Activated naive CD8-positive, alpha-beta T cell (primary cell): ENCODE data around the gene PLPPR5.
"Not testable (repeated sequence)": the region's sequence is repeated elsewhere in the genome, so short reads cannot be mapped to it uniquely, and the experiment has no call there.

ENCODE experiments used
- H3K27ac Mint-ChIP-seq: one replicate; pipeline ENCODE4 v1.8.0; 2021; ENCODE audit warnings: mixed read lengths
- H3K27me3 Mint-ChIP-seq: one replicate; pipeline ENCODE4 v1.8.0; 2021; ENCODE audit warnings: mixed read lengths
- H3K36me3 Mint-ChIP-seq: one replicate; pipeline ENCODE4 v1.8.0; 2021; ENCODE audit warnings: mixed read lengths
- H3K4me1 Mint-ChIP-seq: one replicate; pipeline ENCODE4 v1.8.0; 2021; ENCODE audit warnings: low read depth, mixed read lengths
- H3K4me3 Mint-ChIP-seq: one replicate; pipeline ENCODE4 v1.8.0; 2021; ENCODE audit warnings: mild to moderate bottlenecking, mixed read lengths
- H3K9me3 Mint-ChIP-seq: one replicate; pipeline ENCODE4 v1.8.0; 2021; ENCODE audit warnings: low read depth, mixed read lengths

The PLPPR5 gene, protein sequence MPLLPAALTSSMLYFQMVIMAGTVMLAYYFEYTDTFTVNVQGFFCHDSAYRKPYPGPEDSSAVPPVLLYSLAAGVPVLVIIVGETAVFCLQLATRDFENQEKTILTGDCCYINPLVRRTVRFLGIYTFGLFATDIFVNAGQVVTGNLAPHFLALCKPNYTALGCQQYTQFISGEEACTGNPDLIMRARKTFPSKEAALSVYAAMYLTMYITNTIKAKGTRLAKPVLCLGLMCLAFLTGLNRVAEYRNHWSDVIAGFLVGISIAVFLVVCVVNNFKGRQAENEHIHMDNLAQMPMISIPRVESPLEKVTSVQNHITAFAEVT

DNA sequence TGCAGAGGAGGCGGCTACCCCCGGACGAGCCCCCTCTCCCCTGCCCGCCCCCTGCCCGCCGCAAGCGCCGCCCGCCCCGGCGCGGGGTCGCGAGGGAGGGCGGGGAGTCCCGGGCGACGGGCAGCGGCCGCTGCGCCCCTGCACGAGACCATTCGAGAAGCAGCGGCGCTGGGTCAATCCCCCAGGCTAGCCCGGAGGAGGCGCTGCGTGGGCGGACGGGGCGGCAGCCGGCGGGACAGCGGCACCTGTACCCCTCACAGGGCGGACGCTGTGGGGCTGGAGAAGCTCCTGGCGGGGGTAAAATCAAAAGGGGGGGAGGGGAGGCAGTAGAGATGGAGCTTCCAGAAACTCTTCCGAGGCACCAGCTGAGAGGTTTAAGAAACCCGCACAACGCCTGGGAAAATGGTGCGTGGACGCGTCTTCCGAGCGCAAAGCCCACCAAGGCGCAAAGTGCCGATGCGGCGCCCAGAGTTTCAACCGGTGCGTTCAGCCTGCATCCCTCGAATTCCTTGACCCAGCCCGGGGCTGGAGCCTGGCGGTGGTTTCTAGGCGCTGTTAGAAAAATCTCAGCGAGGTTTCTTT lies at the start of gene PLPPR5:
PLPPR5 (minus strand) TSS at position 1 of the 582 bp plus-strand sequence. CDS start 190 bp downstream, outside the sequence.
- Mint-ChIP-seq H3K27me3 (peaks cover 35% of the 10 kb centered on the region), H3K36me3 (no peaks in the 10 kb centered on the region), H3K4me3 (peak within 1 kb of the TSS; percentile 79)

DNA sequence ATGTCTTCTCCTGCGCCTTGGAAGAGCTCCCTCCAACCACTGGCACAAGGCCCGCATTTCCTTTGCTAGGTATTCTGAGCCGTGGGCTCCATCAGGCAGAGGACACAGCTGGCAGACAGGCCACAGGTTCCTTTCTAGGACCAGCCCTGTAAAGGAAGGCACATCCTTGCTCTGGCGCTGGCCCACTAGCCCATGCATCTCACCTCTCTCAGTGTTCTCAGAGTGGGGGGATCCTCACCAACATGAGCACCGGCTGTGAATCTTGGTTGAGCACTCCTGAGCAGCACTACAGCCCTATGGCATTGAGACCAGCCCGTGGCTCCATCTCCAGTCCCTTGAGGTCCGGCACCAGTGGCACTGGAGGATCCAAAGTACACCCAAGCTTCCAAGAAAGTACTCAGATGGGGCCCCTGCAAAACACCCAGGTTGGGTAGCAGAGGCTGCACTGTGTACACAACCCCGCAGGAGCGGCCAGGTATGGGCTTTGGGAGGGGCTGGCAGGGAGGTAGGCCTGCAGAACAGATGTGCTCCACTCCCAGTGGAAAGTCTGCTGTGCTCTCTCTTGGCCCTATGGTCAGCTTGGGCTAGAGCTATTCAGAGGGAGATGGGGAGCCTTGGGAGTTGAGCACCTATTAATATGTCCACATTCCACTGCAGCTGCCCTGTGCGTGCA lies 47.1 kb upstream of the PLPPR5 start:
- Mint-ChIP-seq H3K9me3 (no peaks in the 10 kb centered on the region), H3K36me3 (no peaks in the 10 kb centered on the region), H3K4me3 (no peak overlapping the region), H3K27ac (no peak overlapping the region), H3K27me3 (peaks cover 3% of the 10 kb centered on the region), H3K4me1 (no peaks in the 10 kb centered on the region)

More for the DNA sequence above, at the start of gene PLPPR5:
- Mint-ChIP-seq H3K9me3 (no peaks in the 10 kb centered on the region), H3K4me1 (peaks cover 3% of the 10 kb centered on the region), H3K27ac (no peak within 1 kb of the TSS)

DNA sequence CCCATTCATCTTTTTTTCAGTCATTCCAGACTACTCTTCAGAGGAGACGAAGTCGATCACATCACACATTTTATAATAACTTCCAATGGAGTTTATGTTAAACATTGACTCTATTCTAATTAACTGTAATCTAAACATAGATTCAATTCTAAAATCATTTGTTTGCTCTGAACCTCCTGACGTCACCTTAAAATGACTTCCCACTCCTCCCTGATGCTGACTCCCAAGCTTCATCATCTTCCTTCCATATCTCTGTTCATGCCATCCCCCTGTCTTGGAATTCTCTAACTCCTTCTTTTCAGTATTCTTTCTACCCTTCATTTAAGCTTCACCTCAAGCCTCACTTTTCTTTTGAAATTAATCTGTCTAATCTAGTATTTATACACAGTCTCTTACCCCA lies 45.1 kb upstream of the PLPPR5 start:
- Mint-ChIP-seq H3K9me3 (no peaks in the 10 kb centered on the region), H3K27ac (no peak overlapping the region), H3K27me3 (peaks cover 3% of the 10 kb centered on the region), H3K36me3 (no peaks in the 10 kb centered on the region), H3K4me1 (no peaks in the 10 kb centered on the region), H3K4me3 (no peak overlapping the region)

DNA sequence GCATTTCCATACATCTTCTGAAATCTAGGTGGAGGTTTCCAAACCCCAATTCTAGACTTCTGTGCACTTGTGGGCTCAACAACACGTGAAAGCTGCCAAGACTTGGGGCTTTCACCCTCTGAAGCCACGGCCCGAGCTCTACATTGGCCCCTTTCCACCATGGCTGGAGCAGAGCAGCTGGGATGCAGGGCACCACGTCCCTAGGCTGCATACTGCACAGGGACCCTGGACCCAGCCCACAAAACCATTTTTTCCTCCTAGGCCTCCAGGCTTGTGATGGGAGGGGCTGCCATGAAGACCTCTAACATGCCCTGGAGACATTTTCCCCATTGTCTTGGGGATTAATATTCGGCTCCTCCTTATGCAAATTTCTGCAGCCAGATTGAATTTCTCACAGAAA lies 32.1 kb upstream of the PLPPR5 start:
- H3K4me1 Mint-ChIP-seq, H3K27ac Mint-ChIP-seq, H3K4me3 Mint-ChIP-seq, H3K27me3 Mint-ChIP-seq: not testable (repeated sequence)
- H3K9me3 Mint-ChIP-seq = peaks cover 49% of the 10 kb centered on the region
- H3K36me3 Mint-ChIP-seq = peaks cover 34% of the 10 kb centered on the region

DNA sequence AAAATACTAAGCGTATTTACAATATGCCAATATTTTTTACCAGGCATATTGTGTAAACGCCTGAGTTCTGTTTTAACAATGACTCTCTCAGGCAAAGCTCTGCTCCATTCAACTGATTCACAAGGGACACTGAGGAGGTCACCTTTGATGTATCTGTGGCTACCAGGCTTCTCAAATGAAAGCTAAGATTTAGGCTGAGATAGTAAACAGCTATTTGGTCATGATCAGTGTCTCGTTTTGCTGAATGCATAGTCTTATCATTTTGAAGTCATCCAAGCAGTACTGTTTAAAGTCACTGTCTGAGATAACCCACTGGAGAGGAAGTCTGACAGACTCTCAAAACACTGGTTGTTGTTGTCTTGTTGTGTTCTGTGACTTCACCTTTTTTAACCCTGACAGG lies 13.7 kb upstream of the PLPPR5 start:
- Mint-ChIP-seq H3K4me3 (no peak overlapping the region), H3K4me1 (no peaks in the 10 kb centered on the region), H3K27me3 (peaks cover 2% of the 10 kb centered on the region), H3K9me3 (no peaks in the 10 kb centered on the region), H3K36me3 (no peaks in the 10 kb centered on the region), H3K27ac (no peak overlapping the region)

DNA sequence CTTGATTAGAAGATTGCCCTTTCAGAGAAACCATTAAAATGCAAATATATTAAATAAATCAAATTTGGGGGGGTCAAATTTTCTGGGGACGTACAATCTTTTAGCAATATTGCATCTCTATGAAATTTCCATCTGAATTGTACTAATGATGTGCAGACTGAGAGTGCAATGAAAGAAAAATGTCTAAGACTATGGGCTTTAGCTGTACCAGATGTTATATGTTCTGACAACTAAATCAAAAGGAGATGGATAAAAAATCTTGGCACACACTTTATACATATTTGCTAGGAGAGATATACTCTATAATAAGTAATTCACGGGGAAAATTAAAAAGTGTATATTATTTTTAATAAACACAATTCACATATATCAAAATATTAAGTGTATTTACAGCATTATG lies 13.0 kb upstream of the PLPPR5 start:
- no peaks in the 10 kb centered on the region for H3K9me3 Mint-ChIP-seq
- H3K27ac Mint-ChIP-seq = no peak overlapping the region
- H3K4me1 Mint-ChIP-seq = no peaks in the 10 kb centered on the region
- H3K27me3 Mint-ChIP-seq = peaks cover 2% of the 10 kb centered on the region
- no peak overlapping the region for H3K4me3 Mint-ChIP-seq
- no peaks in the 10 kb centered on the region for H3K36me3 Mint-ChIP-seq

DNA sequence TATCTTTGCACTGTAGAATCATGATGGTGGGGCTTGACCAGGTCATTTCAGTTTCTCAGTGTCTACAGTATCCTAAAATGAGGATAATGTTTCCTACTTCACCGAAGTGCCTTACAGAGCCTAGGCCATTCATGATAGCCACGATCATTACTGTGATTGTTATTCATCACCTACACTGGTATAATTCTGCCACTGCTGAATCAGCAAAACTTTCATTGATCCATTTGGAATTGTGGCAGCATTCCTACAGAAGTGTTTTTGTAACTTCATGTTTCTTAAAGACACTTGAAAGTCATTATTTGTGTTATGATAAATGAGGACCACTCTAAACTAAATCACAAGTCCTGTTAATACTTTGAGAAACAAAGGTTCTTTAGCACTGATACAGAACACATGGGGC lies 6.0 kb upstream of the PLPPR5 start:
- no peak overlapping the region for H3K27ac Mint-ChIP-seq
- no peak overlapping the region for H3K4me3 Mint-ChIP-seq
- H3K27me3 Mint-ChIP-seq = peaks cover 20% of the 10 kb centered on the region
- no peaks in the 10 kb centered on the region for H3K4me1 Mint-ChIP-seq
- no peaks in the 10 kb centered on the region for H3K9me3 Mint-ChIP-seq
- H3K36me3 Mint-ChIP-seq = no peaks in the 10 kb centered on the region

DNA sequence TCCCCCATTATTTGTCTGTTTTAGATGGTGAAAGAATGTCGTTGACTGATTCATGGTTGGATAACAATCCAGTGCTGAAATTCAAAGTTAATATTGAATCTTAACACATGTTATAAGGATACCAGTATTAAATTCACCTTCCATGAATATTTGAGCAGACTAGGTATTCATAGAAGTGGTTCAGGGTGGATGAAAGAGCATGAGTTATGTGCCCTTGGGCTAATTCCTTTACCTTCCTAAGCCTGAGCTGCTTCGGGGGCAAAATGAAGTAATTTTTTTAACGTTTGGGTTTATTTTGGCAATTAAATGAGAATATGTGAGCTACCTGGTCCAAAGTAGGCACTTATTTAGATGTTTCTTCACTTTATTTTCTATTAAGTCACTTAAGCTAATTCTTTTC lies 2.7 kb upstream of the PLPPR5 start:
- Mint-ChIP-seq H3K27ac (no peak overlapping the region), H3K27me3 (peaks cover 27% of the 10 kb centered on the region), H3K4me1 (peaks cover 3% of the 10 kb centered on the region), H3K4me3 (no peak overlapping the region), H3K9me3 (no peaks in the 10 kb centered on the region), H3K36me3 (no peaks in the 10 kb centered on the region)

DNA sequence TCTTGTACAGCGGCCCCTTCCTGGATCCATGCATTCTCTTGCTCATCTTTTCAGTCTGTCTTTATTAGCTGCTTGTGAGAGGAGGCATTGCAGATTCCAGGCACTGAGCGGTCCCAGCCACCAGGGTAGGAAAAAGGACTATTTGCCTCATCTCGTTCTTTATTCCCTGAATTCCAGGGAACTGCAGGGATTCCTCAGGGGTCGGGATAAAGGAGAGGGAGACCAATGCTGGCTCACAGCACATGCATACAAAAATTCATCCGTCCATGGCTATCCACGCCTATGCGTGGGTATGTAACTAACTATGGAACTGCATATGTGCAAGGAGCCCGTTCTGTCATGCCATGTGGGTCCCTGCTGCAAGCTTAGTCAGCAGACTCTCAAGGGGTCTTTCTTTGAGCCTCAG lies 879 bp upstream of the PLPPR5 start:
- H3K4me3 Mint-ChIP-seq = peak overlapping the region; percentile 79
- H3K27me3 Mint-ChIP-seq = peaks cover 32% of the 10 kb centered on the region
- no peaks in the 10 kb centered on the region for H3K9me3 Mint-ChIP-seq

DNA sequence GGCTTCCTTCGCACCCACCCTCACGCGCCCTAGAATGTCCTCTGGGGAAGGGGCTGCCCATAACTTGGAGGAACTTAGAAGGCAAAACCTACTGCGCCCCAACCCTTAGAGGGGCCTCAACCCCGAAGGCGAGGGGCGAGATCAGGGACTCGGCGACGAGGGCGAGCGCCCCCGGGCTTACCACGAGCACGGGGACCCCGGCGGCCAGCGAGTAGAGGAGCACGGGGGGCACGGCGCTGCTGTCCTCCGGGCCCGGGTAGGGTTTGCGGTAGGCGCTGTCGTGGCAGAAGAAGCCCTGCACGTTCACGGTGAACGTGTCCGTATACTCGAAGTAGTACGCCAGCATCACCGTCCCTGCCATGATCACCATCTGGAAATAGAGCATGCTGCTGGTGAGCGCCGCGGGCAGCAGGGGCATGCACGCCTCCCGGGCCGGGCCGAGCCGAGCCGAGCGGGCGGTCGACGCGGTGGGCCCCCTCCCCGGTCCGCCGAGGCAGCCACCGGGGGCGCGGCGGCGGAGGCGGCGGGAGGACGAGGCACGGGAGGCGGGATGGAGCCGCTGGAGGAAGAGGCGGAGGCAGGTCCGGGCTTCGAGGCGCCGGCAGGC lies 304 bp downstream of the PLPPR5 start:
- H3K36me3 Mint-ChIP-seq = no peaks in the 10 kb centered on the region
- no peaks in the 10 kb centered on the region for H3K9me3 Mint-ChIP-seq
- H3K27me3 Mint-ChIP-seq = peaks cover 35% of the 10 kb centered on the region
- no peak overlapping the region for H3K27ac Mint-ChIP-seq
- H3K4me1 Mint-ChIP-seq = peaks cover 3% of the 10 kb centered on the region
- H3K4me3 Mint-ChIP-seq = peak overlapping the region; percentile 71

More for the DNA sequence above, 879 bp upstream of the PLPPR5 start:
- Mint-ChIP-seq H3K27ac (no peak overlapping the region), H3K4me1 (peaks cover 3% of the 10 kb centered on the region), H3K36me3 (no peaks in the 10 kb centered on the region)

DNA sequence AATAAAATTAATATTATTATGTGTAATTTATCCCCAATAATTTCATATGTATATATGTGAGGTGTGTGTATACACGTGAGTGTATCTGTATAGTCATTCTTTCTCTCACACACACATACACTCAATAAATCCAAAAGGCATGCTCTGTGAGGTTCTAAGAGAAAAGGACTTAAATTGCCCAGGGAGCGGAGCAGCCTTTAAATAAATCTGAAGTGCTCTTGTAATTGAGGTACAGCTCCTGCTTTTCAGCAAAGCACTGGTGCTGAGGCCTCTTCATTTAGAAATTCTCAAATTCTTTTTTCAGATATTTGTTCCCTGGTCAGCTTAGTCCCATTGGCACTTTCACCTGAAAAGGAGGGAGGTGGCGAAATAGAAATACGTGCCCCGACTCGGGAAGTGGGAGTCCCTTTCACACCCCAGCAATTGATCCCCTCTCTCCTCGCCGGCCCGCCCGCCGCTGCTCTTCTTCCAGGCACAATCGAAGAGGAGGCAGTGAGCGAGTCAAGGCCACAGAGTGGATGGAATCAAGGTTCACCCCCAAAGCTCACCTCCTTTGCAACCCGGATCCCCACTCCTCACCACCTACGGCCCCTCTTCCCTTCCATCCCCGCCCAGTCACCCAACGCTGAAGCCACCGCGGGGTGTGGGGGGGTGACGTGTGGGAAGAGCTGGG lies 944 bp downstream of the PLPPR5 start:
- H3K27ac Mint-ChIP-seq = no peak overlapping the region
- H3K4me3 Mint-ChIP-seq = peak overlapping the region; percentile 71
- peaks cover 3% of the 10 kb centered on the region for H3K4me1 Mint-ChIP-seq
- H3K27me3 Mint-ChIP-seq = peaks cover 35% of the 10 kb centered on the region
- H3K36me3 Mint-ChIP-seq = no peaks in the 10 kb centered on the region
- no peaks in the 10 kb centered on the region for H3K9me3 Mint-ChIP-seq

DNA sequence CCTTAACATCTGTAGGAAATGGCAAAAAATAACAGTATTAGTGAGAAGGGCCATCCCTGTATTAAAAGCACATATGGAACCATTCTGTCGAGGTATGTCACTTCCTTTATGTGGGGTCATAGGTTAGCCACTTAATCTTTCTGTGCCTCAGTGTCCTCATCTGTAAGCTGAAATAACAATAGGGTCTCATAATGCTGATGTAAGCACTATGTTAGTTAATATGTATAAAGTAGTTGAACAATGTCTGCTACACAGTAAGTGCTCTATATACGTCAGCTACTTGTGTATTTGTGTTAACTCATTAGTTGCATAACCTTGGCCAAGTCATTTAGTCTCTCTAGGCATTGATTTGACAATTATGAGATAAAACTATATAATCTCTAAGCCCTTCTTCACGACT lies 11.8 kb downstream of the PLPPR5 start:
- Mint-ChIP-seq H3K4me3 (no peak overlapping the region), H3K4me1 (peaks cover 11% of the 10 kb centered on the region), H3K27me3 (peaks cover 1% of the 10 kb centered on the region), H3K36me3 (no peaks in the 10 kb centered on the region), H3K9me3 (no peaks in the 10 kb centered on the region), H3K27ac (no peak overlapping the region)

DNA sequence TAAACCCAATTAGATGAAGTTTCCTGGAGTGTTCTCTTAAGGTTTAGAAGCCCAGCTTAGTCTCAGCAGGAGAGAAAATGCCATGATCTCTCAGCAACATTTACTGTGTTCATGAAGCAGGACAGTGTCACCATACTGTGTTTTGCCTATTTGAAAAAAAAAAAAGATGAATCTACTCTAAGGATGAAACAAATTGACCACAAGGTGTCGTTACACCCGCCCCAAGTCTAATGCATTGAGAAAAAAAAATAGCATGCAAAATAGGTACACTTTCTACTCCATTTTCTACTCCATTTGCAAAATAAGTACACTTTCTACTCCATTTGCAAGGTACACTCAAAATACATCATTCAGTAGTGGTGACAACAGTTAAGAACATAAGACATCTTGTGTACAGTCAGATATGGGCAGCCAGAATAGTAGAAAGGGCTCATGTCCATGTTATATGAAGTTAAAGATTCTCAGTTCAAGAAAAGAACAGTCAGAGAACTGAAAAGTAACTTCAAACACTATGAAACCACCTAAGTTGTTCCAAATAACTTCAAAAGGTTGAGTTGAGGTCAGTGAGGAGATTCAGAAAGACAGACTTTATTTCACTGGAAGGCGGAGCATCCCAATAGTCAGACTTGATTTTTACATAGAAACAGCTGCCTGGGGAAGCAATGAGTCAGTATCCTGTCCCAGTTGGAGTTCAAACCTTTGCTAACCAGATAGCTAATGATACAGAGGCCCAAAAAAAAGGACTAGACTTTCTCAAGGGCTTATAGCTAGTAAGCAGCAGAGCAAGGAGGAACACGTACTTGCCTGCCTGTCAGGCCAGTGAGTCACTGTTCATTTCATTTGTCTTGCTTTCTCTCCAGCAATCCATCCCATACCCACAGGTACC lies 13.3 kb downstream of the PLPPR5 start:
- Mint-ChIP-seq H3K27me3 (no peaks in the 10 kb centered on the region), H3K4me1 (peaks cover 11% of the 10 kb centered on the region), H3K9me3 (no peaks in the 10 kb centered on the region), H3K27ac (peak overlapping the region; percentile 76), H3K4me3 (no peak overlapping the region), H3K36me3 (no peaks in the 10 kb centered on the region)

DNA sequence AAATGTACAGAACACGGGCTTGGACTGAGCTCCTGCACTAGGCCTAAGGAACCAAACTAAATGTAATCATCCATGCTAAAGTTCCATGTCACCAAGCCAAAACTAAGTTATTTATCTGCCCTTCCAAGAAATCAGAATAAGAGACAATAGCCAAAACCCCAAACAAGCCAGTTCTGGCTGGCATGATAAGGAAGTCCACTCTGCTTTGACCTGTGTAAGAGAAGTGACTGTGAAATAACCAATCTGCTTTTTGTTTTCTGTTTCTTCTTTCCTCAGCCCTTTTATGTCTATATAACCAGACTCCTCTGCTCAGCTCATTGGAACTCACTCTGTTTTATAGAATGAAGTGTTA lies 15.1 kb downstream of the PLPPR5 start:
- H3K4me1 Mint-ChIP-seq = peaks cover 11% of the 10 kb centered on the region
- no peaks in the 10 kb centered on the region for H3K9me3 Mint-ChIP-seq
- H3K4me3 Mint-ChIP-seq = no peak overlapping the region
- no peaks in the 10 kb centered on the region for H3K27me3 Mint-ChIP-seq
- no peaks in the 10 kb centered on the region for H3K36me3 Mint-ChIP-seq
- no peak overlapping the region for H3K27ac Mint-ChIP-seq
